ENCODE data around the gene FAM107A. TPM values are rescaled to one million over a fixed set of nuclear protein-coding genes. Genes with fewer than 3 reads are reported as not detected.

The FAM107A gene
- total and polyA plus RNA-seq, 2 experiments from 2014 or later, result 0.13 to 0.22 TPM

- H3K4me3 ChIP-seq, result no peak overlapping the region
- H3K27me3 ChIP-seq (replicated peaks; ENCODE audit: insufficient read depth), result no peaks in the 10 kb centered on the region
- H2AFZ ChIP-seq, result no peak overlapping the region
- no peaks in the 10 kb centered on the region for H3K36me3 ChIP-seq (ENCODE audit: low read depth)
- no peaks in the 10 kb centered on the region for H3K4me1 ChIP-seq (ENCODE audit: insufficient read depth)
- DNase-seq, result no peak
- H3K4me2 ChIP-seq (ENCODE audit: unreplicated experiment), result no peak overlapping the region
- H3K27ac ChIP-seq, result no peak overlapping the region
- no peaks in the 10 kb centered on the region for H3K79me2 ChIP-seq (ENCODE audit: insufficient read depth)
- no peaks in the 10 kb centered on the region for H4K20me1 ChIP-seq (ENCODE audit: insufficient read depth)
- 88 to 93% methylated on average over 8 of the region's 8 CpGs for WGBS, 2 experiments (ENCODE audit: low coverage in 1 of 2, low lambda C conversion rate in 2 of 2, missing lambda C conversion rate in 2 of 2)
- H3K9ac ChIP-seq, result no peak overlapping the region
- no peaks in the 10 kb centered on the region for H3K9me3 ChIP-seq (ENCODE audit: low read depth)
- no peaks in the 10 kb centered on the region for H3K9me2 ChIP-seq (ENCODE audit: insufficient read depth)
- TF ChIP-seq EZH2phosphoT487 (IDR thresholded peaks at IDR 0.05; ENCODE audit: insufficient read depth, low read depth) (no peak), EZH2 (IDR thresholded peaks at IDR 0.05; ENCODE audit: insufficient read depth, poor library complexity, severe bottlenecking) (no peak)
- in situ Hi-C loops (cut with MboI), result no loop called here
- H3F3A ChIP-seq (ENCODE audit: insufficient read depth), result no peaks in the 10 kb centered on the region
Measured at GRCh38 chr3:58620421-58620820, 43.2 kb upstream of the FAM107A start.

GRCh38 chr3:58617338-58617761, 40.2 kb upstream of the FAM107A start:
- Histone ChIP-seq H3F3A (ENCODE audit: insufficient read depth) (no peaks in the 10 kb centered on the region), H2AFZ (no peak overlapping the region), H3K36me3 (ENCODE audit: low read depth) (no peaks in the 10 kb centered on the region), H3K9ac (no peak overlapping the region), H4K20me1 (ENCODE audit: insufficient read depth) (no peaks in the 10 kb centered on the region), H3K4me3 (no peak overlapping the region), H3K9me2 (ENCODE audit: insufficient read depth) (no peaks in the 10 kb centered on the region), H3K27ac (no peak overlapping the region), H3K4me2 (ENCODE audit: unreplicated experiment) (no peak overlapping the region), H3K79me2 (ENCODE audit: insufficient read depth) (no peaks in the 10 kb centered on the region), H3K9me3 (ENCODE audit: low read depth) (no peaks in the 10 kb centered on the region), H3K27me3 (replicated peaks; ENCODE audit: insufficient read depth) (no peaks in the 10 kb centered on the region), H3K4me1 (ENCODE audit: insufficient read depth) (no peaks in the 10 kb centered on the region)
- in situ Hi-C loops (cut with MboI), result no loop called here
- no peak for TF ChIP-seq EZH2 (IDR thresholded peaks at IDR 0.05; ENCODE audit: insufficient read depth, poor library complexity, severe bottlenecking)
- TF ChIP-seq EZH2phosphoT487 (IDR thresholded peaks at IDR 0.05; ENCODE audit: insufficient read depth, low read depth), result no peak
- 72 to 73% methylated on average over 8 of the region's 8 CpGs for WGBS, 2 experiments (ENCODE audit: low coverage in 1 of 2, low lambda C conversion rate in 2 of 2, missing lambda C conversion rate in 2 of 2)
- no peak for DNase-seq

DNA sequence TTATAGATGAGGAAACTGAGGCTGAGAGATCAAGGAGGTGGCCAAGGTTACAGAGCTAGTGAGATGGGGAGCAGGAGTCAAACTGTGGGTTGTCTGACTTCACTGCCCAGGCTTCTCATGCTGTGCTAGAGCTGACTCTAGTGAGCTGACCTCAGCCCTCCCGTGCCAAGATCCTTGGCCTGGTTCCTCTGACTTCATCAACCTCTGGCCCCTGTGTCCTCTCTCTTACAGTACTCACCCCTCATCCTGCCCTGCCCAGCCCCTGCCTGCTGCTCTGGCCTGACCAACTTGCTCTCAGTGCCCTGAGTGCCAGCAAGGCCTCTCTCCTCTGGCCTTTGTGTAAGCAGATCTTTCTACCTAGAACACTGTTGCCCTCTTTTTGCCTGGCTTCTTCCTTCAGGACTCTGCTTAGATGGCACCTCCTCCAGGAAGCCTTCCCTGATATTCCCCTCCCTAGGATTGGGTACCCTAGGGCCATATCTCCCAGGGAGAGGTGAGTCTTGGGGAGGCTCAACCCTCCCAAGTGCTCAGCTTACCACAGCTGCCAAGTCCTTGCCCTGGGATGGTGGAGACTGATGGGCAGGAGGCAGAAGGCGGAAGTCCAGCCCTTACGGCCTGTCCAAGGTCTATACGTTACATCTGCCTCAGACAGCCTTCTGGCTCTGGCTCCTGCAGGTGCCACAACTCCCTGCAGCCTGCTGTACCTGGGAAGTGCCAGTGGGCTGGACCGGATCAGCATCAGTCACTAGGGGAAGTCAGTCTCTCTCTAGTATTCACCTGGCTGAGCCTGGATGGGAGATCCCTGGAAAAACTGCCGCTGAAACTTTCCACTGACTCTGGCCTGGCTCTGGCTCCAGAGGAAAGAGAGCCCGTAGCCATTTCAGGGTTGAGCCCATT, 36.3 kb upstream of the FAM107A start:
- Histone ChIP-seq H3K27me3 (replicated peaks; ENCODE audit: insufficient read depth) (no peaks in the 10 kb centered on the region), H3K79me2 (ENCODE audit: insufficient read depth) (no peaks in the 10 kb centered on the region), H3K9ac (no peak overlapping the region), H3F3A (ENCODE audit: insufficient read depth) (no peaks in the 10 kb centered on the region), H3K4me3 (no peak overlapping the region), H3K9me2 (ENCODE audit: insufficient read depth) (no peaks in the 10 kb centered on the region), H2AFZ (no peak overlapping the region), H4K20me1 (ENCODE audit: insufficient read depth) (no peaks in the 10 kb centered on the region), H3K4me1 (ENCODE audit: insufficient read depth) (no peaks in the 10 kb centered on the region), H3K9me3 (ENCODE audit: low read depth) (no peaks in the 10 kb centered on the region), H3K36me3 (ENCODE audit: low read depth) (no peaks in the 10 kb centered on the region), H3K4me2 (ENCODE audit: unreplicated experiment) (no peak overlapping the region), H3K27ac (no peak overlapping the region)
- TF ChIP-seq EZH2 (IDR thresholded peaks at IDR 0.05; ENCODE audit: insufficient read depth, poor library complexity, severe bottlenecking) (no peak), EZH2phosphoT487 (IDR thresholded peaks at IDR 0.05; ENCODE audit: insufficient read depth, low read depth) (no peak)
- in situ Hi-C loops (cut with MboI), result no loop called here
- DNase-seq, result no peak
- 67 to 70% methylated on average over 7 of the region's 7 CpGs for whole genome bisulfite sequencing, 2 experiments (ENCODE audit: low coverage in 1 of 2, low lambda C conversion rate in 2 of 2, missing lambda C conversion rate in 2 of 2)

GRCh38 chr3:58612830-58613229, 35.6 kb upstream of the FAM107A start:
- Histone ChIP-seq H3K27ac (no peak overlapping the region), H3K9me3 (ENCODE audit: low read depth) (no peaks in the 10 kb centered on the region), H3K4me2 (ENCODE audit: unreplicated experiment) (no peak overlapping the region), H3F3A (ENCODE audit: insufficient read depth) (no peaks in the 10 kb centered on the region), H3K4me1 (ENCODE audit: insufficient read depth) (no peaks in the 10 kb centered on the region), H3K9ac (no peak overlapping the region), H2AFZ (no peak overlapping the region), H3K36me3 (ENCODE audit: low read depth) (no peaks in the 10 kb centered on the region), H3K79me2 (ENCODE audit: insufficient read depth) (no peaks in the 10 kb centered on the region), H4K20me1 (ENCODE audit: insufficient read depth) (no peaks in the 10 kb centered on the region), H3K9me2 (ENCODE audit: insufficient read depth) (no peaks in the 10 kb centered on the region), H3K27me3 (replicated peaks; ENCODE audit: insufficient read depth) (no peaks in the 10 kb centered on the region), H3K4me3 (no peak overlapping the region)
- DNase-seq, result no peak
- 78 to 80% methylated on average over 9 of the region's 9 CpGs for WGBS, 2 experiments (ENCODE audit: low coverage in 1 of 2, low lambda C conversion rate in 2 of 2, missing lambda C conversion rate in 2 of 2)
- TF ChIP-seq EZH2phosphoT487 (IDR thresholded peaks at IDR 0.05; ENCODE audit: insufficient read depth, low read depth) (no peak), EZH2 (IDR thresholded peaks at IDR 0.05; ENCODE audit: insufficient read depth, poor library complexity, severe bottlenecking) (no peak)
- in situ Hi-C loops (cut with MboI), result no loop called here

Data from GM23248 (cell line).